Activated CD4-positive, alpha-beta T cell treated with anti-CD3 and anti-CD28 coated beads, Interleukin-2, amount 10 ng/mL, durations not matched to agents 24 days and 14 days (primary cell): ENCODE measurements around the gene CACNA2D3. TPM values are rescaled to one million over a fixed set of nuclear protein-coding genes. Genes with fewer than 3 reads are reported as not detected.
"Not testable (repeated sequence)": the region's sequence is repeated elsewhere in the genome, so short reads cannot be mapped to it uniquely, and the experiment has no call there.

ENCODE experiments used
- DNase-seq: peaks from one replicate; pipeline ENCODE4 v3.0.0; 2022
- H3K27ac Mint-ChIP-seq: one replicate; pipeline ENCODE4 v1.8.0; 2022; ENCODE audit warnings: mild to moderate bottlenecking, mixed read lengths
- H3K27me3 Mint-ChIP-seq: one replicate; pipeline ENCODE4 v1.8.0; 2022; ENCODE audit warnings: mixed read lengths
- H3K36me3 Mint-ChIP-seq: one replicate; pipeline ENCODE4 v1.8.0; 2022; ENCODE audit warnings: low read depth, mild to moderate bottlenecking, mixed read lengths
- H3K4me1 Mint-ChIP-seq: one replicate; pipeline ENCODE4 v1.8.0; 2021; ENCODE audit warnings: mixed read lengths
- H3K4me3 Mint-ChIP-seq: one replicate; pipeline ENCODE4 v1.8.0; 2022; ENCODE audit warnings: mild to moderate bottlenecking, moderate library complexity, mixed read lengths
- H3K9me3 Mint-ChIP-seq: one replicate; pipeline ENCODE4 v1.8.0; 2021; ENCODE audit warnings: mixed read lengths
- intact Hi-C: fragments of 100-400 bp; cut with micrococcal nuclease; formaldehyde crosslinking; loops from one replicate; pipeline ENCODE4 v1.15.1; 2023
- total RNA-seq: library from RNA; stranded (reverse); gene quantifications from 2 replicates; pipeline ENCODE4 v1.2.3, GENCODE V29; 2022

Gene CACNA2D3
- total RNA-seq, 1 donor from 2014 or later, result not detected

DNA sequence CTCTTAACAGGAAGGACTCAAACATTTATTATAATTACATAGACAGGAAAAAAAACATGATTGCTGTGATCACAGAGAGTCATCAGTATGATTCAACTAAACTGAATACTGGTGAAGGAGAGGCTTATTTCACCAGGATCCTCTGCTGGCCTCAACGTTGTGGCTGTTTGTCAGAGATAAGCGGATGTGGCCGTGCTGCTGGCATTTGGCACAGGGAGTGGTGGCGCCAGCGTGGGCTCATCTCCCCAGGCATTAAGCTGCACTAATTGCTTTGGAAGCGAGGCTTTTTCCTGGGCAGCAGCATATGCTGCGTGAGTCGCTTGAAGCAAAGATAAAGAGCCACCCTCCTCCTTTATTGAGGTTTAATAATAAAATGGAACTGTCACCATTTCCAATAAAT lies 498.8 kb downstream of the CACNA2D3 start:
- H3K4me3 Mint-ChIP-seq, result no peak overlapping the region
- H3K27me3 Mint-ChIP-seq, result no peaks in the 10 kb centered on the region
- H3K9me3 Mint-ChIP-seq, result peaks cover 4% of the 10 kb centered on the region
- no peaks in the 10 kb centered on the region for H3K4me1 Mint-ChIP-seq
- no peak for DNase-seq
- no peaks in the 10 kb centered on the region for H3K36me3 Mint-ChIP-seq
- intact Hi-C loops, result no loop called here
- no peak overlapping the region for H3K27ac Mint-ChIP-seq

DNA sequence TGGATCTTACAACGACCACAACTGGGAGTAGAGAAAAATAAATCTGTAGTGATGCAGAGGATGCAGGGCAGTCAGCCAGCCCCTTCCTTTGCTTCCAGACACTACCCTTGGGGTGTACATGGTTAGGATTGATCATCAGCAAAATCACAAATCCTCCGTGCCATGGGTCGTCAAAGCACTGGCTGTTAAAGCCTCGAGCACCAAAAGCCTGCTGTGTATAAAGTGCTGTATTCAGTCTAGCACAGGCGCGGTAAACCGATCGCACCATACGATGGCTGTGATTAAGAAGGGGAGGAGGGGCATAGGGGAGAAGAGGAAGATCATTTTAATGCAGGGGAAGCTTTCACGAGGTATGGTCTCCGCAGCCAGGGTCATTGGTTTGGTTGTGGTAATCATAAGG lies 500.3 kb downstream of the CACNA2D3 start:
- intact Hi-C loops, result no loop called here
- Mint-ChIP-seq H3K27me3 (no peaks in the 10 kb centered on the region), H3K36me3 (no peaks in the 10 kb centered on the region), H3K27ac (no peak overlapping the region), H3K4me3 (no peak overlapping the region), H3K4me1 (no peaks in the 10 kb centered on the region), H3K9me3 (peaks cover 4% of the 10 kb centered on the region)
- DNase-seq, result no peak

DNA sequence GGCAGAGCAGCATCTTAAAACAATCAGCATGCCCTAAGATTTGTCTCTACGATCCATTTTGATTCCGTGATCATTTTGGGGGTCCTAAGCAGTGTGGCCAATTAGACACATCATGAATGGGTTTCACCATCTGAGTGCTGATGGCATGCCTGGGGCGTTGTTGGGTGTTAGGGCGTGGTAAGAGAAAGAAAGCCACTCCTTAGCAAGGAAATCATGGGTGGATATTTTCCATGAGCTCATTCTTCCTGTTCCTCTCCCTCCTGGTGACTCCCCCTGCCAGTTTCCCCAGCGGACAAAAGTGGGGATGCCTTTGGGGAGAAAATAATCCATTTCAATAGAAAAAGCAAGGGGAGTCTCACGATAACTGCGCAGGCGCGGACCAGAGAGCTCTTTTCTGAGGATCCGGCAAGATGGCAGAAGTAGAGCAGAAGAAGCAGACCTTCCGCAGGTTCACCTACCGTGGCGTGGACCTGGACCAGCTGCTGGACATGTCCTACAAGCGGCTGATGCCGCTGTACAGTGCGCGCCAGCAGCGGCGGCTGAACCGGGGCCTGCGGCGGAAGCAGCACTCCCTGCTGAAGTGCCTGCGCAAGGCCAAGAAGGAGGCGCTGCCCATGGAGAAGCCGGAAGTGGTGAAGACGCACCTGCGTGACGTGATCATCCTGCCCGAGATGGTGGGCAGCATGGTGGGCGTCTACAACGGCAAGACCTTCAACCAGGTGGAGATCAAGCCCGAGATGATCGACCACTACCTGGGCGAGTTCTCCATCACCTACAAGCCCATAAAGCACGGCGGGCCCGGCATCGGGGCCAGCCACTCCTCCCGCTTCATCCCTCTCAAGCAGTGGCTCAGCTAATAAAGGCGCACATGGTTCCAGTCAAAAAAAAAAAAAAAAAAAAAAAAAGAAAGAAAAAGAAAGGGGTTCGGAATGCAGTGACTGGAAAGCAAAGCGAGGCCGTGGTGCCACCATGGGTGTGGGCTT lies 503.7 kb downstream of the CACNA2D3 start:
- Mint-ChIP-seq H3K27me3 (no peaks in the 10 kb centered on the region), H3K4me1 (no peaks in the 10 kb centered on the region), H3K9me3 (peaks cover 4% of the 10 kb centered on the region), H3K4me3 (no peak overlapping the region), H3K27ac (no peak overlapping the region), H3K36me3 (no peaks in the 10 kb centered on the region)
- intact Hi-C loops, result no loop called here
- DNase-seq, result no peak

DNA sequence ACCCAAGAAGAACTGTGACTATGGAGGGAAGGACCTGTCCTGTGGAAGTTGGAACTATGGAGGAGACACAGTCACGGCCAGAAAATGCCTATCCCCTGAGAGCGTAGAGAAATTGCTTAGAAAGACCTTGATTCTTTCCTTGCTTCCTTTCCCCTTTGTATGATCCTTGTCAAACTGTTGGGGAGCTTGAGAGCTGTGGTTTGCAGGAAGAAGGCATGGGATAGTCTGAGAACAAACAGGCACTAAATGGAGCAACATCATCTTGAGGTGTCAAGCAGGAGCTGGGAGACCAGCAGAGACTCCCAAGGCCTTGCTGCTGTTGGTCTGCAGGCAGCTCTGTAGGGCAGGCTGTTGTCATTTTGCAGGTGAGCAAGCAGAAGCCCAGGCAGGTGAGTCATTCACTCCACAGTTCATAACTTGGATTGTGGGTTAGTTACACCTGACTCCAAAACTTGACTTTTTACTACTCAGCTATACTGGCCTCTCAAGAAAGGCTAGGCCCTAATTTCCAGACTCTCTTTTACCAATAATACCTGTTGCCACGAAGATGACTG lies 506.6 kb downstream of the CACNA2D3 start:
- H3K27me3 Mint-ChIP-seq, result no peaks in the 10 kb centered on the region
- no peak for DNase-seq
- H3K4me1 Mint-ChIP-seq, result no peaks in the 10 kb centered on the region
- H3K9me3 Mint-ChIP-seq, result peaks cover 1% of the 10 kb centered on the region
- no peak overlapping the region for H3K4me3 Mint-ChIP-seq
- no peak overlapping the region for H3K27ac Mint-ChIP-seq
- no peaks in the 10 kb centered on the region for H3K36me3 Mint-ChIP-seq
- intact Hi-C loops, result no loop called here

DNA sequence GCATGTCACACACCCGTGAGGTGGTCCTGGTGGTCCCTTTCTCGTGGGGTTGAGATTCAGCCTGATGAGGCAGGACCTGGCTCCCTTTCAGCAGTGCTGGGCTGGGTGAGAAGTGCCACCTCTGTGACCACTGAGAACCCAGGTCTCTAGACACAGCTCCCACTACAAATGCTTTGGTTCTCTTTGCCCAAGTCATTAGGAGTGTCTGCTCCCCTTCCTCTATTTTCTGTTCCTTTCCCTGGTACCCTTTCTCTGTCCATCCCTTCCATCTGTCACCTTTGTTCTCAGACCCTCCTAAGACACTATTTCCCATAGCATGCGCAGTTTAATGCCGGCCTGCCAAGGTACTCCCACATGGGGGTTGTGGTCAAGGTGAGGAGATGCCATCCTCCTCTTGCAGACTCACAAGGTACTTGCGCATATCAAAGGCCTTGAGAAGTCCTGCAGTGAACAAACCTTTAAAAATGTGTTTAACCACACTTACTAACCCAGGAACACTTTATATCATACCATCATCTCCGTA lies 507.8 kb downstream of the CACNA2D3 start:
- H3K27me3 Mint-ChIP-seq, result no peaks in the 10 kb centered on the region
- DNase-seq, result no peak
- H3K4me3 Mint-ChIP-seq, result no peak overlapping the region
- H3K9me3 Mint-ChIP-seq, result no peaks in the 10 kb centered on the region
- H3K27ac Mint-ChIP-seq, result no peak overlapping the region
- intact Hi-C loops, result no loop called here
- H3K4me1 Mint-ChIP-seq, result no peaks in the 10 kb centered on the region
- H3K36me3 Mint-ChIP-seq, result no peaks in the 10 kb centered on the region

DNA sequence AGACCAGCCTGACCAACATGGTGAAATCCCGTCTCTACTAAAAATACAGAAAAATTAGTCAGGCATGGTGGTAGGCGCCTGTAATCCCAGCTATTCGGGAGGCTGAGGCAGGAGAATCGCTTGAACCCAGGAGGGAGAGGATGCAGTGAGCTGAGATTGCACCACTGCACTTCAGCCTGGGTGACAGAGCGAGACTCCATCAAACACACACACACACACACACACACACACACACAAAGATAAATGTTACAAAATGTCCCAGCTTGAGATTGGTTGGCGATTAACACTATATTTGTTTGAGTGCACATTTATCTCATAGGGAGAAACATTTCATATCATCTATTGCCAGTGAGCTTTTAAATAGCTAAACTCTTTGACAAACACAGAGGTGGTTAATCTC lies 508.6 kb downstream of the CACNA2D3 start:
- H3K9me3 Mint-ChIP-seq, H3K27me3 Mint-ChIP-seq, H3K27ac Mint-ChIP-seq, intact Hi-C loops, H3K4me1 Mint-ChIP-seq, DNase-seq, H3K4me3 Mint-ChIP-seq, H3K36me3 Mint-ChIP-seq: not testable (repeated sequence)

DNA sequence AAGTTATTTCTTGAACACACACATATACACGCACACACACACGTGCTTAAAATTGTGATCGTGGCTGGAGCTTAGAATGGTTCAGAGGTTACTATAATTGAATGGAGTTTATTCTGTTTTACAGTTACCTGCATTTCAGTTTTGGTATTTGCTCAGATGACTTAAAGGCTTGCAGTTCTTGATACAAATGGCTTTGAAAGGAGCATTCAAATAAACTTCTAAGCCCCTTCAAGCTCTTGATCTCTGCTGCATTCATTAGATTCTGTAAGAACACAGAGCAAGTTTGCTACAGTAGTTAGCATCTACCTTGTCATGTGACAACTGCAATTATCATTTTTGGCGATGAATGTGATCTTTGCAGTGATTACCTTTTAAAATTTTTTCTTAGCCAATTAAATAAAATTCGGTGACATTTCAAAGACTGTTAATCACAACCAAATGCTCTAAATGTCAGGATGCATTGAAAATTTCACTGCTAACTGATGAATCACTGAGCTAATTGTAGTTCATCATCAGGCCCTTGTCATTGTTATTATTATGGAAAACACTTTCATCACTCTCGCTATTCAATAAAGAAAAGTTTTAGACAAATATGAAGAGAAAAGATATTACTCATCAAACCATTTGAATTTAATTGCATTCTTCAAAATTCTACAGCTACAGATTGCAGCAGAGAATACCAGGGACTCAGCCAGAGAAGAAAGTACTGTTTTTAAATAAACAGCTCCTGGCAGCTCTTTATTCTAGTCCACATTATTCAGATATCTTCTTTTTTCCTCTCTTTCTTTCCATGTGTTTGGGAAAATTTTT lies 509.4 kb downstream of the CACNA2D3 start:
- Mint-ChIP-seq H3K27ac (no peak overlapping the region), H3K4me3 (no peak overlapping the region), H3K4me1 (no peaks in the 10 kb centered on the region), H3K9me3 (no peaks in the 10 kb centered on the region), H3K36me3 (no peaks in the 10 kb centered on the region), H3K27me3 (no peaks in the 10 kb centered on the region)
- intact Hi-C loops, result no loop called here
- DNase-seq, result no peak

DNA sequence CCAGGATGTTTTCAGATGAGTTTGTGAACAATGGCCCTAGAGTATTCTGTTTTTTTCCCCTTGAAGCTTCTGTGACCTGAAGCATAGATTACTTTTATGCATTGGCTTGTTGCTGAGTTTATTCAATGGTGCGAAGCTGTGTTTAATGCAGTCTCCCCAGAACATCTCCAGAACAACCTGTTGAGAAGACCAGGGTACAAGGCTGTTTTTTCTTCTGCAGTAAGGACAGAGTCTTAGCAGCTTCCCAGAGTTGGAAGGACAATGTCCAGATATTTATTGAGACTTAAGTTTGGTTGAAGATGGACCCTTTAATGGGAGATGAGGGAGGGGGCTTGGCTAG lies 509.9 kb downstream of the CACNA2D3 start:
- Mint-ChIP-seq H3K4me1 (no peaks in the 10 kb centered on the region), H3K4me3 (no peak overlapping the region), H3K27ac (no peak overlapping the region), H3K9me3 (no peaks in the 10 kb centered on the region), H3K36me3 (no peaks in the 10 kb centered on the region), H3K27me3 (no peaks in the 10 kb centered on the region)
- intact Hi-C loops, result no loop called here
- no peak for DNase-seq

DNA sequence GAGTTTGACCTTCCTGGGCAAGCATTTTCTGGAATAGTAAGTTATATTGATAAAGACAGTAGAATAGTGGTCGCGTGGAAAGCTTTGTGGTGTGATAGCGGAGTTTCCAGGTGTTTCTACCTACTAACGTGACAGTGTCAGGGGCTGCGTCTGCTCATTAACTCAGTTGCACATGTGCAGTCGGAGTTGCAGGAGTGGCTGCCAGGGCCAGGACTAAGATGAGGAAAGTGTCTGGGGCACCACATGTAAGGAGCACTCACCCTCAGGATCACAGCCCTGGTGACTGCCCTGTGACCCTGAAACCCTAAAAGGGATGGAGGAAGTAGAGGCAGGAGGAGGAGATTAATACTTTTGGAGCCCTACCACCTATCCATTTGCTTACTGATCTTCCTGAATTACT lies 510.5 kb downstream of the CACNA2D3 start:
- H3K4me1 Mint-ChIP-seq, result no peaks in the 10 kb centered on the region
- H3K4me3 Mint-ChIP-seq, result no peak overlapping the region
- H3K27me3 Mint-ChIP-seq, result peaks cover 4% of the 10 kb centered on the region
- H3K27ac Mint-ChIP-seq, result no peak overlapping the region
- intact Hi-C loops, result no loop called here
- no peaks in the 10 kb centered on the region for H3K36me3 Mint-ChIP-seq
- no peak for DNase-seq
- no peaks in the 10 kb centered on the region for H3K9me3 Mint-ChIP-seq

DNA sequence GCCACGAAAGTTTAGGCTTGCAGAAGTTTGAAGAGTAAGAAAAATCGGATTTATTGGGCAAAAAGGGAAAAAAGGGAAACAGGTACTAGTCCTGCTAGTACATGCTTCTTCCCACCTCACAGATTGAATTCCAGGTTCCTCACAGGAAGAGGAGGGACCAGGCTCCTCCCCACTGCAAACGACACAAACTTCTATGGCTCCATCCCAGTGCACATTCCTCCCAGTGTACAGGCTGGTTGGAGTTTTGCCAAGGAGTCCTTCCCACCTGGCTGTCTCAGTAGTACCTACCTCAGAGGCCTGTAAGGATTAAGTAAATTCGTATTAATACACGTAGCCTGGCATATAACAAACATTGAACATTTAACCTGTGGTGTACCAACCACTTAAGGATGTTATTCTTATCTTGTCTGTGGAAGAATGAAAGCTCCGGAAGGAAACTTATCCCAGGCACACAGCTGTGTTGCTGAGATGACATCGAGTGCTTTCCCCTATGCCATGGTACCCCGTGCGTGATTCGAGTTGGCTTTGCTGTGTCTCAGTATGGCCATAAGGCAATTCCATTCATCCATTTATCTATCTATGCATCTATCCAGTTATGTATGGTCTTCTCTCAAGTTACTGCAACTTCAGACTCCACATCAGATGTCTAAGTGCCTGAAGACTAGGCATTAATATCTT lies 511.2 kb downstream of the CACNA2D3 start:
- peaks cover under 1% of the 10 kb centered on the region for H3K9me3 Mint-ChIP-seq
- peaks cover 11% of the 10 kb centered on the region for H3K27me3 Mint-ChIP-seq
- no peaks in the 10 kb centered on the region for H3K4me1 Mint-ChIP-seq
- H3K27ac Mint-ChIP-seq, result no peak overlapping the region
- intact Hi-C loops, result no loop called here
- H3K36me3 Mint-ChIP-seq, result no peaks in the 10 kb centered on the region
- H3K4me3 Mint-ChIP-seq, result no peak overlapping the region
- DNase-seq, result no peak

DNA sequence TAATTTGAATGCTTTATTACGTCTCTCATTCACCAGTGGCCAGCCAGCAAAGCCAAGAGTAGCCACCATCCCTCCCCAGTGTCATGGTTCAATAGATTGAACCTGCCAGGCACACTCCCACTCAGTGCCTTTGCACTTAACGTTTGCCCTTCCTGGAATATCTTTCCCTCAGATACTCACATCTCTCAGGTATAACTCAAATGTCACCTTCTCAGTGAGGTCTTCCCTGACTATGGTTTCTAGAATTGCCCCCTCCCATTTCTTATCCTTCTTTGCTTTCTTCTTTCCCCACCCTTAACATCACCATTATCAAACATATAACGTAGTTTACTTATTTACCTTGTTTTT lies 511.7 kb downstream of the CACNA2D3 start:
- H3K9me3 Mint-ChIP-seq, result peaks cover 3% of the 10 kb centered on the region
- H3K4me1 Mint-ChIP-seq, result no peaks in the 10 kb centered on the region
- DNase-seq, result no peak
- no peak overlapping the region for H3K27ac Mint-ChIP-seq
- H3K36me3 Mint-ChIP-seq, result no peaks in the 10 kb centered on the region
- no peak overlapping the region for H3K4me3 Mint-ChIP-seq
- intact Hi-C loops, result no loop called here
- H3K27me3 Mint-ChIP-seq, result peaks cover 16% of the 10 kb centered on the region

DNA sequence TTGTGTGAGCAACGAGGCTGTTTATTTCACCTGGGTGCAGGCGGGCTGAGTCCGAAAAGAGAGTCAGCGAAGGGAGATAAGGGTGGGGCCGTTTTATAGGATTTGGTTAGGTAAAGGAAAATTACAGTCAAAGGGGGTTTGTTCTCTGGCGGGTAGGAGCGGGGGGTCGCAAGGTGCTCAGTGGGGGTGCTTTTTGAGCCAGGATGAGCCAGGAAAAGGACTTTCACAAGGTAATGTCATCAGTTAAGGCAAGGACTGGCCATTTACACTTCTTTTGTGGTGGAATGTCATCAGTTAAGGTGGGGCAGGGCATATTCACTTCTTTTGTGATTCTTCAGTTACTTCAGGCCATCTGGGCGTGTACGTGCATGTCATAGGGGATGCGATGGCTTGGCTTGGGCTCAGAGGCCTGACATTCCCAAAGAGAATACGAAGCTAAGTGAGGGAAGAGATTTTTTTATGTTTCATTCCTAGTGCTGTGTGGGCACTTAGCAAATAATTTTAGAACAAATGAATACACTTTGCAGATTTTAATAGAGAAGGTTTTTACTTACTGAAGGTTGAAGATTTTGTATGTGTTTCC lies 517.5 kb downstream of the CACNA2D3 start:
- not testable (repeated sequence) for H3K36me3 Mint-ChIP-seq, H3K9me3 Mint-ChIP-seq

DNA sequence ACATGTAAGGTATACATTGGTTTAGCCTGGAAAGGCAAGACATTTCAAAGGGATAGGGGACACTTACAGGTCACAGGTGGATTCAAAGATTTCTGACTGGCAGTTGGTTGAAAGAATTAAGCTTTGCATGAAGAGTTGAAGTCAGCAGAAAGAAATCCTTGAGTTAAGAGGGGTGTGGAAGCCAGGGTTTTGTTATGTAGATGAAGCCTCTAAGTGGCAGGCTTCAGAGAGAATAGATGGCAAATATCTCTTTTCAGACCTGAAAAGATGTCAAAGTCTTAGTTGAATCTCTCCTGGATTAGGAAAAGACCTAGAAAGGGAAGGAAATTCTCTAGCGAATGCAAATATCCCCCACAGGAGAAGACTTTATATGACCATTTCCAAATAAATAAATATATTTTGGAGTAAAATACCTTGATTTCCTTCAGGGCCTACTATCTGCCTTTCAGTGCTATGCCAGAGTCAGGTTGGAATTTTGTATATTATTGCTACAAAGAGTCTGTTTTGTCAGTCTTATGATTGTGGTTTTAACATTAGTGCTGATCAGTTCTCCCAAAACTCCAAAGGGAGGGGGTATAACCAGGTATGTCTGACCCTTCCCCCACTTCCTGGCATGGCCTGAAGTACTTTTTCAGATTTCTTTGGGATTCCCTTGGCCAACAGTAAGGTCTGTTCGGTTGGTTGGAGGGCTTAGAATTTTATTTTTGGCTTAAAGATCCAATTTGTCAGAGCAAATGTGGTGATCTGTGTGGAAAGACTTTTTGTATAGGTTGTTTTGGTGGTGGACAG lies 519.1 kb downstream of the CACNA2D3 start:
- Mint-ChIP-seq H3K9me3 (peaks cover 6% of the 10 kb centered on the region), H3K27ac (no peak overlapping the region), H3K36me3 (no peaks in the 10 kb centered on the region), H3K27me3 (peaks cover 28% of the 10 kb centered on the region), H3K4me3 (no peak overlapping the region), H3K4me1 (no peaks in the 10 kb centered on the region)
- intact Hi-C loops, result no loop called here
- DNase-seq, result no peak

More for the DNA sequence above, 517.5 kb downstream of the CACNA2D3 start:
- DNase-seq, H3K4me3 Mint-ChIP-seq, H3K4me1 Mint-ChIP-seq, H3K27ac Mint-ChIP-seq, intact Hi-C loops: not testable (repeated sequence)
- H3K27me3 Mint-ChIP-seq, result peaks cover 28% of the 10 kb centered on the region
